SK-N-SH (cell line): ENCODE results near the gene FBXL2. TPM values are rescaled to one million over a fixed set of nuclear protein-coding genes. Genes with fewer than 3 reads are reported as not detected.
A peak's percentile ranks its signal among the peaks of the same experiment; 100 is the strongest.

Experiments used
- CTCF ChIA-PET: fragments of 300-600, 350-600 bp; formaldehyde crosslinking; extraction: SDS; loops from one replicate; lab custom pipeline; 2021; lab: Yijun Ruan, JAX
- POLR2A ChIA-PET: fragments of 350-600 bp; sonication (Branson Sonifier 250); formaldehyde crosslinking; extraction: SDS; loops from one replicate; lab custom pipeline; 2020; ENCODE audit warnings: antibody characterized with exemption, inconsistent platforms; lab: Yijun Ruan, JAX
- DNase-seq: peaks from one replicate; pipeline ENCODE4 v3.0.0; 2012
- H2AFZ ChIP-seq: fragments of 200-600 bp; sonication (generic); 2 replicates; pipeline ENCODE4 v1.8.1; 2016; ENCODE audit warnings: antibody characterized with exemption, mild to moderate bottlenecking, low read depth
- H3F3A ChIP-seq: fragments of 200-600 bp; sonication (generic); replicated peaks from 2 replicates; pipeline ENCODE3; 2016; ENCODE audit warnings: antibody characterized with exemption, mild to moderate bottlenecking; ENCODE audit not compliant: insufficient read depth
- H3K27ac ChIP-seq, 2 experiments: fragments of 200-500 bp in 1 of 2; fragments of 200-600 bp in 1 of 2; sonication (Bioruptor generic) in 1 of 2; sonication (generic), shearing (Covaris generic) in 1 of 2; 2 replicates each; pipeline versions ENCODE4 v1.5.1 to v1.6.1; 2014 to 2016; ENCODE audit warnings: low read depth in 2 of 2, inconsistent platforms in 1 of 2, low read length in 1 of 2, mild to moderate bottlenecking in 1 of 2, mixed read lengths in 1 of 2
- H3K27me3 ChIP-seq: fragments of 200-600 bp; sonication (generic), shearing (Covaris generic); 2 replicates; pipeline ENCODE4 v1.6.1; 2016; ENCODE audit warnings: mixed run types; ENCODE audit not compliant: insufficient read depth
- H3K36me3 ChIP-seq, 2 experiments: fragments of 200-500 bp in 1 of 2; fragments of 200-600 bp in 1 of 2; sonication (Bioruptor generic) in 1 of 2; sonication (generic) in 1 of 2; replicated peaks in 1 of 2; 2 replicates each; pipeline versions ENCODE3 to v1.5.1; 2014 to 2016; ENCODE audit warnings: low read length in 1 of 2, mild to moderate bottlenecking in 1 of 2; ENCODE audit not compliant: insufficient read depth in 2 of 2, control insufficient read depth in 1 of 2
- H3K4me1 ChIP-seq, 2 experiments: fragments of 200-500 bp in 1 of 2; fragments of 200-600 bp in 1 of 2; sonication (Bioruptor generic) in 1 of 2; sonication (generic), shearing (Covaris generic) in 1 of 2; 2 replicates each; pipeline versions ENCODE4 v1.5.1 to v1.6.1; 2014 to 2016; ENCODE audit warnings: low read depth in 1 of 2, low read length in 1 of 2, mixed run types in 1 of 2; ENCODE audit not compliant: insufficient read depth in 2 of 2, control insufficient read depth in 1 of 2
- H3K4me2 ChIP-seq: fragments of 200-600 bp; sonication (generic), shearing (Covaris generic); 2 replicates; pipeline ENCODE4 v1.6.1; 2017; ENCODE audit warnings: mixed run types
- H3K4me3 ChIP-seq, 2 experiments: fragments of 200-500 bp in 1 of 2; fragments of 200-600 bp in 1 of 2; sonication (Bioruptor generic) in 1 of 2; sonication (generic), shearing (Covaris generic) in 1 of 2; 2 replicates each; pipeline versions ENCODE4 v1.5.1 to v1.8.1; 2014 to 2016; ENCODE audit warnings: low read depth in 2 of 2, inconsistent platforms in 1 of 2, low read length in 1 of 2, mild to moderate bottlenecking in 1 of 2, mixed read lengths in 1 of 2, moderate library complexity in 1 of 2
- H3K79me2 ChIP-seq: fragments of 200-600 bp; sonication (generic); 2 replicates; pipeline ENCODE4 v1.8.1; 2017; ENCODE audit warnings: mild to moderate bottlenecking; ENCODE audit not compliant: insufficient read depth
- H3K9ac ChIP-seq: fragments of 200-600 bp; sonication (generic); 2 replicates; pipeline ENCODE4 v1.6.1; 2017; ENCODE audit warnings: mixed run types
- H3K9me2 ChIP-seq: fragments of 200-600 bp; sonication (generic); 2 replicates; pipeline ENCODE4 v1.6.1; 2017; ENCODE audit warnings: mixed run types
- H3K9me3 ChIP-seq: fragments of 200-600 bp; sonication (generic); 2 replicates; pipeline ENCODE4 v1.6.1; 2017; ENCODE audit warnings: mixed run types, mild to moderate bottlenecking, moderate library complexity
- H4K20me1 ChIP-seq: fragments of 200-600 bp; sonication (generic); 2 replicates; pipeline ENCODE4 v1.6.1; 2017; ENCODE audit warnings: mild to moderate bottlenecking, mixed run types; ENCODE audit not compliant: insufficient read depth
- ELF1 ChIP-seq: IDR thresholded peaks from 2 replicates; pipeline ENCODE4 v1.4.0; 2012
- EZH2phosphoT487 ChIP-seq: fragments of 200-600 bp; sonication (generic); IDR thresholded peaks from 2 replicates; pipeline ENCODE4 v1.6.1; 2017; ENCODE audit warnings: low read depth, mixed run types, mild to moderate bottlenecking, antibody characterized with exemption, moderate library complexity, borderline replicate concordance
- FOSL2 ChIP-seq: IDR thresholded peaks from 2 replicates; pipeline ENCODE4 v1.4.0; 2012; ENCODE audit warnings: low read depth, mild to moderate bottlenecking, moderate library complexity, borderline replicate concordance
- GABPA ChIP-seq: IDR thresholded peaks from 2 replicates; pipeline ENCODE4 v1.4.0; 2012; ENCODE audit warnings: low read depth, mild to moderate bottlenecking
- GATA2 ChIP-seq: sonication (generic); formaldehyde crosslinking; IDR thresholded peaks from 2 replicates; pipeline ENCODE4 v1.5.0; 2020; ENCODE audit warnings: mild to moderate bottlenecking, missing genetic modification reagents
- MEF2A ChIP-seq: IDR thresholded peaks from 2 replicates; pipeline ENCODE4 v1.4.0; 2012; ENCODE audit warnings: low read depth, borderline replicate concordance
- MXI1 ChIP-seq: IDR thresholded peaks from 2 replicates; pipeline ENCODE4 v1.6.1; 2012; ENCODE audit warnings: mild to moderate bottlenecking, low read depth, low read length, improper control_type of control experiment
- NRF1 ChIP-seq: IDR thresholded peaks from 2 replicates; pipeline ENCODE4 v1.6.1; 2012; ENCODE audit warnings: low read depth, mild to moderate bottlenecking, low read length
- RCOR1 ChIP-seq: fragments of 150-350 bp; IDR thresholded peaks from 2 replicates; pipeline ENCODE4 v1.6.1; 2017; ENCODE audit warnings: antibody characterized with exemption, low read length
- RFX5 ChIP-seq: IDR thresholded peaks from 2 replicates; pipeline ENCODE4 v1.6.1; 2012; ENCODE audit warnings: mild to moderate bottlenecking, improper control_type of control experiment, low read length
- RXRA ChIP-seq: IDR thresholded peaks from 2 replicates; pipeline ENCODE4 v1.4.0; 2012; ENCODE audit warnings: low read depth, mild to moderate bottlenecking, borderline replicate concordance
- SMC3 ChIP-seq: IDR thresholded peaks from 2 replicates; pipeline ENCODE4 v1.6.1; 2012; ENCODE audit warnings: low read depth, low read length, improper control_type of control experiment
- TAF1 ChIP-seq: IDR thresholded peaks from 2 replicates; pipeline ENCODE4 v1.6.1; 2012; ENCODE audit warnings: low read depth, mild to moderate bottlenecking, low read length, moderate library complexity, borderline replicate concordance
- YY1 ChIP-seq: IDR thresholded peaks from 2 replicates; pipeline ENCODE4 v1.4.0; 2012; ENCODE audit warnings: low read depth, mild to moderate bottlenecking
- WGBS: methylation state at CpG from one replicate; pipeline ENCODE4 v1.1.6; 2017; ENCODE audit warnings: low lambda C conversion rate; 5-methylcytosine and 5-hydroxymethylcytosine counted together
- polyA plus RNA-seq, 3 experiments: library from polyadenylated mRNA; depleted of rRNA; stranded (reverse); fragments of >200 nt; gene quantifications; 2 replicates each; pipeline ENCODE4 v1.2.3, GENCODE V29; 2012
- TF ChIP-seq, protein P1 (sequence below): IDR thresholded peaks from 2 replicates; pipeline ENCODE4 v1.4.0; 2012; ENCODE audit warnings: low read depth, borderline replicate concordance
- TF ChIP-seq, protein P2 (sequence below): IDR thresholded peaks from 2 replicates; pipeline ENCODE4 v1.6.1; 2012; ENCODE audit warnings: mild to moderate bottlenecking, low read depth, low read length, moderate library complexity
- TF ChIP-seq, protein P3 (sequence below): IDR thresholded peaks from 2 replicates; pipeline ENCODE4 v1.4.0; 2012; ENCODE audit warnings: low read depth
- TF ChIP-seq, protein P4 (sequence below): IDR thresholded peaks from 2 replicates; pipeline ENCODE4 v1.4.0; 2012; ENCODE audit warnings: low read depth, borderline replicate concordance
- TF ChIP-seq, protein P5 (sequence below): fragments of 150-350 bp; IDR thresholded peaks from 2 replicates; pipeline ENCODE4 v1.6.1; 2017; ENCODE audit warnings: antibody characterized with exemption, low read length, low read depth, borderline replicate concordance

Gene FBXL2
- polyA plus RNA-seq, 1 of the 3 experiments (the other 2 are of a cell fraction): 13.7 TPM

DNA sequence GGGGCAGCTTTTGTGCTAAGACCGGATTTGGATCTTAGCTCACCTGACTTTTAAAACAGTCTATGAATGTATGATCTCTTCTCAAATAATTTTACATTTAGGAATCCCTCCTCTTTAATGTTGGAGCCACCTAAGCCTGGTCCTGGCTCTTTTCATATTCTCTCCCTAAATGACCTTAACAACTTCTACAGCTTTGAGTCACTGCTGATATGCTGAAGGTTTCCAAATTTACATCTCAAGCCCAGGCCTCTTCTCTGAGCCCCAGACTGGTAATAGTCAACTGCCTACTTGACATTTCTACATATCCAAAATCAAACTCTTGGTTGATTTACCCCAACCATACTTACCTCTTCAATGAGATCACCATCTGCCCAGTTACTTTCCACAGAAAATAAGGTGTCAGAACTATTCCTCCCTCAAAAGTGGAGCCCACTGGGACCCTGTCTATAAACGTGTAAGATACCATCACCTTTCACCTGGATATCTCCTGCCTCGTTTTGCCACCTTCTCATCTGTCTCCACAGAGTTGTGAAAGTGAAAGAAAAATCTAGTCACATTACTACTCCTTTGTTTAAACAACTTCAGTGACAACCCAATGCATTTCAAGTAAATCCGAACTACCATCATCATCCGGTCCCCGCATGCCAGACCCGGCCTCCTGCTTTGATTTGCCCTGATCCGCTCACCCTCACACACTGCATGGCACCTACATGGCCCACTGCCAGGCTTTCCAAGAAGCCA lies 114.2 kb downstream of the FBXL2 start:
- TF ChIP-seq, protein P1, sequence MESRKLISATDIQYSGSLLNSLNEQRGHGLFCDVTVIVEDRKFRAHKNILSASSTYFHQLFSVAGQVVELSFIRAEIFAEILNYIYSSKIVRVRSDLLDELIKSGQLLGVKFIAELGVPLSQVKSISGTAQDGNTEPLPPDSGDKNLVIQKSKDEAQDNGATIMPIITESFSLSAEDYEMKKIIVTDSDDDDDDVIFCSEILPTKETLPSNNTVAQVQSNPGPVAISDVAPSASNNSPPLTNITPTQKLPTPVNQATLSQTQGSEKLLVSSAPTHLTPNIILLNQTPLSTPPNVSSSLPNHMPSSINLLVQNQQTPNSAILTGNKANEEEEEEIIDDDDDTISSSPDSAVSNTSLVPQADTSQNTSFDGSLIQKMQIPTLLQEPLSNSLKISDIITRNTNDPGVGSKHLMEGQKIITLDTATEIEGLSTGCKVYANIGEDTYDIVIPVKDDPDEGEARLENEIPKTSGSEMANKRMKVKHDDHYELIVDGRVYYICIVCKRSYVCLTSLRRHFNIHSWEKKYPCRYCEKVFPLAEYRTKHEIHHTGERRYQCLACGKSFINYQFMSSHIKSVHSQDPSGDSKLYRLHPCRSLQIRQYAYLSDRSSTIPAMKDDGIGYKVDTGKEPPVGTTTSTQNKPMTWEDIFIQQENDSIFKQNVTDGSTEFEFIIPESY: no peak
- TF ChIP-seq EZH2phosphoT487 (no peak), GABPA (no peak), RFX5 (no peak), TAF1 (no peak), FOSL2 (no peak), SMC3 (no peak), NRF1 (no peak), MEF2A (no peak), GATA2 (CRISPR knock-in tag) (no peak), YY1 (no peak), RXRA (no peak), RCOR1 (no peak), MXI1 (no peak), ELF1 (no peak)
- TF ChIP-seq, protein P2, sequence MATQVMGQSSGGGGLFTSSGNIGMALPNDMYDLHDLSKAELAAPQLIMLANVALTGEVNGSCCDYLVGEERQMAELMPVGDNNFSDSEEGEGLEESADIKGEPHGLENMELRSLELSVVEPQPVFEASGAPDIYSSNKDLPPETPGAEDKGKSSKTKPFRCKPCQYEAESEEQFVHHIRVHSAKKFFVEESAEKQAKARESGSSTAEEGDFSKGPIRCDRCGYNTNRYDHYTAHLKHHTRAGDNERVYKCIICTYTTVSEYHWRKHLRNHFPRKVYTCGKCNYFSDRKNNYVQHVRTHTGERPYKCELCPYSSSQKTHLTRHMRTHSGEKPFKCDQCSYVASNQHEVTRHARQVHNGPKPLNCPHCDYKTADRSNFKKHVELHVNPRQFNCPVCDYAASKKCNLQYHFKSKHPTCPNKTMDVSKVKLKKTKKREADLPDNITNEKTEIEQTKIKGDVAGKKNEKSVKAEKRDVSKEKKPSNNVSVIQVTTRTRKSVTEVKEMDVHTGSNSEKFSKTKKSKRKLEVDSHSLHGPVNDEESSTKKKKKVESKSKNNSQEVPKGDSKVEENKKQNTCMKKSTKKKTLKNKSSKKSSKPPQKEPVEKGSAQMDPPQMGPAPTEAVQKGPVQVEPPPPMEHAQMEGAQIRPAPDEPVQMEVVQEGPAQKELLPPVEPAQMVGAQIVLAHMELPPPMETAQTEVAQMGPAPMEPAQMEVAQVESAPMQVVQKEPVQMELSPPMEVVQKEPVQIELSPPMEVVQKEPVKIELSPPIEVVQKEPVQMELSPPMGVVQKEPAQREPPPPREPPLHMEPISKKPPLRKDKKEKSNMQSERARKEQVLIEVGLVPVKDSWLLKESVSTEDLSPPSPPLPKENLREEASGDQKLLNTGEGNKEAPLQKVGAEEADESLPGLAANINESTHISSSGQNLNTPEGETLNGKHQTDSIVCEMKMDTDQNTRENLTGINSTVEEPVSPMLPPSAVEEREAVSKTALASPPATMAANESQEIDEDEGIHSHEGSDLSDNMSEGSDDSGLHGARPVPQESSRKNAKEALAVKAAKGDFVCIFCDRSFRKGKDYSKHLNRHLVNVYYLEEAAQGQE: no peak
- TF ChIP-seq, protein P3, sequence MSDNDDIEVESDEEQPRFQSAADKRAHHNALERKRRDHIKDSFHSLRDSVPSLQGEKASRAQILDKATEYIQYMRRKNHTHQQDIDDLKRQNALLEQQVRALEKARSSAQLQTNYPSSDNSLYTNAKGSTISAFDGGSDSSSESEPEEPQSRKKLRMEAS: no peak
- TF ChIP-seq, protein P4, sequence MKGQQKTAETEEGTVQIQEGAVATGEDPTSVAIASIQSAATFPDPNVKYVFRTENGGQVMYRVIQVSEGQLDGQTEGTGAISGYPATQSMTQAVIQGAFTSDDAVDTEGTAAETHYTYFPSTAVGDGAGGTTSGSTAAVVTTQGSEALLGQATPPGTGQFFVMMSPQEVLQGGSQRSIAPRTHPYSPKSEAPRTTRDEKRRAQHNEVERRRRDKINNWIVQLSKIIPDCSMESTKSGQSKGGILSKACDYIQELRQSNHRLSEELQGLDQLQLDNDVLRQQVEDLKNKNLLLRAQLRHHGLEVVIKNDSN: no peak
- TF ChIP-seq, protein P5, sequence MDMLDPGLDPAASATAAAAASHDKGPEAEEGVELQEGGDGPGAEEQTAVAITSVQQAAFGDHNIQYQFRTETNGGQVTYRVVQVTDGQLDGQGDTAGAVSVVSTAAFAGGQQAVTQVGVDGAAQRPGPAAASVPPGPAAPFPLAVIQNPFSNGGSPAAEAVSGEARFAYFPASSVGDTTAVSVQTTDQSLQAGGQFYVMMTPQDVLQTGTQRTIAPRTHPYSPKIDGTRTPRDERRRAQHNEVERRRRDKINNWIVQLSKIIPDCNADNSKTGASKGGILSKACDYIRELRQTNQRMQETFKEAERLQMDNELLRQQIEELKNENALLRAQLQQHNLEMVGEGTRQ: no peak
- Histone ChIP-seq H3F3A (peaks cover 57% of the 10 kb centered on the region), H3K4me2 (no peak overlapping the region), H4K20me1 (no peaks in the 10 kb centered on the region), H2AFZ (no peak overlapping the region), H3K36me3 (peaks cover 72 to 85% of the 10 kb centered on the region in 2 experiments), H3K9ac (no peak overlapping the region), H3K27ac (peak overlapping the region in 1 of 2 experiments; percentile 95; a peak in 3 of 4 replicates), H3K9me3 (no peaks in the 10 kb centered on the region), H3K9me2 (no peaks in the 10 kb centered on the region), H3K4me3 (no peak overlapping the region), H3K27me3 (no peaks in the 10 kb centered on the region), H3K79me2 (peaks cover 42% of the 10 kb centered on the region), H3K4me1 (peaks cover 13 to 48% of the 10 kb centered on the region in 2 experiments)
- no peak for DNase-seq
- 94% methylated on average over 8 of the region's 8 CpGs for WGBS
- ChIA-PET POLR2A (no interaction called here), CTCF (interaction anchor here (1.7 to 3.1 kb wide), 2 partner anchors 19 to 260 kb away, joined by 8 to 11 read pairs; no protein-coding TSS in a partner anchor)
